Esophagus squamous epithelium (tissue), 4 donors: ENCODE results near the gene SGMS1.
"Not testable (repeated sequence)": the region's sequence is repeated elsewhere in the genome, so short reads cannot be mapped to it uniquely, and the experiment has no call there.

Experiments
- CTCF ChIP-seq, 6 experiments: fragments of 450-650 bp in 4 of 6; fragments of 200-600 bp in 2 of 6; sonication (generic) in 2 of 6; IDR thresholded peaks; one replicate each; pipeline ENCODE4 v1.5.1; 2016 to 2019; ENCODE audit warnings: antibody characterized with exemption in 6 of 6, mild to moderate bottlenecking in 4 of 6, moderate library complexity in 4 of 6
- POLR2A ChIP-seq, 4 donors: fragments of 450-650 bp; IDR thresholded peaks; one replicate each; pipeline ENCODE4 v1.6.1; 2017; ENCODE audit warnings: antibody characterized with exemption in 4 of 4, mild to moderate bottlenecking in 4 of 4, moderate library complexity in 3 of 4

- TF ChIP-seq CTCF, POLR2A (IDR thresholded peaks at IDR 0.05): not testable (repeated sequence)
Observed at GRCh38 chr10:50534748-50535376, 88.9 kb downstream of the SGMS1 start.
